ENCODE measurements around the gene TIMM23B.
"Not testable (repeated sequence)": the region's sequence is repeated elsewhere in the genome, so short reads cannot be mapped to it uniquely, and the experiment has no call there.

TIMM23B gene, protein sequence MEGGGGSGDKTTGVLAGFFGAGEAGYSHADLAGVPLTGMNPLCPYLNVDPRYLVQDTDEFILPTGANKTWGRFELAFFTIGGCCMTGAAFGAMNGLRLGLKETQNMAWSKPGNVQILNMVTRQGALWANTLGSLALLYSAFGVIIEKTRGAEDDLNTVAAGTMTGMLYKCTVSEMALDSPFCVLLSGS

DNA sequence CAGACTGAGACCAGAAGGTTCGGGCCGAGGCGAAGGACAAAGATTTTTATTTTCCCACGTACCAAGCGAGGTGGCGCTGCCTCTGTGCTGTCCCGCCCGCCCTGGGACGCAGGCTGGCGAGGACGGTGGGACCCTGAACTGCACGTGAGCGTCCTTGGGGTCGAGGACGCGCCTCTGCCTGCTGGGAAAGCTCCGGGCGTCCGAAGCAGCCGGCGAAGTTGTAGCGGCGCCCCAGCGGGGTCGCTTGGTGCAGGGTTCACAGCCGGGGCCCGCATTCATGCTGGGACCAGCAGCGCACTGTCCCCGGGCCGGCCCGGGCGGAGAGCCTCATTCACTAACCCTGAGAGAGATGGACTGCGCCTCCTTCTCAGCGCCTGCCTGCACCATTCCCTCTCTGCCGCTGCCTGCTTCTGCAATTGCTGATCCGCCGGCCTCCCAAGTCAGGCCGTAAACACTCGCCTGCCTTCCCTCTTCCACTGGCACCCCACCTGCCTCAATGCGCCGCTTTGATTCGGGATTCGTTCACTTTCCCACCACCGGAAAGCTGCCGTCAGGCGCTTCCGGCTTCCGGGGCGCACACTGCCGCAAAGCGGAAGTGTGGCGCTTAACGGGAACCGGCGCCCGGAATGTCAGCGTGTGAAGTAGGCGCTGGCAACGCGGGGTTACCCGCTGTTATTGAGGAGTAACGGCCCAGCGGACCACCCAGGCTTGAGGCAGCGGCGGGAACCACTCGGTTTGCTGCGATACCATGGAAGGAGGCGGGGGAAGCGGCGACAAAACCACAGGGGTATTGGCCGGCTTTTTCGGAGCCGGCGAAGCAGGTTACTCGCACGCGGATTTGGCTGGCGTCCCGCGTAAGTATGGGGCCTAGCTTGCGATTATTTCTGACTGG, at the start of gene TIMM23B, which contains the start of gene PARG:
TSS of gene TIMM23B (plus strand) at position 607 of the 892 bp plus-strand sequence. CDS start at position 749, 142 bp downstream.
TSS of gene PARG (minus strand) at position 581 of the 892 bp plus-strand sequence. CDS start at position 279, 302 bp downstream.
- peak within 1 kb of the TSS; percentile 79 for H3K4me3 ChIP-seq (ENCODE audit: low read depth, low read length)

DNA sequence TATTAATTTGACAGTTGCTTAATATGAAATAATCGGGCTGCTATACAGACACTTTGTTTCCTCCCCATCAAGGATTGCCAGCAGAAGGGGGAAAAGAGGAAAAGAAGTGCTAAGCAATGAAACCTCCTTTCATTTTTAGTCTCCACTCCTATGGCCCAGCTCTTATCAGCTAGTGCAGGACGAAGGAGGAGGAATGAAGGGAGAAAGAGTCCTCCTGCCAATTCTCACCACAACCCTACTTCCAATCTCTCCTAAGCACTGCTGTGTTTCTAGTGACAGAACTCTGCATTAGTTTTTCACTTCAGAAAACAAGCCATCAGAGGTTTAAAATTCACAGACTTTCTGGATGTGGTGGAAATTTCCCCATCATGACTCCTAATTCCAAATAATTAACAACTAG, 41.9 kb upstream of the TIMM23B start:
- H3K4me3 ChIP-seq (ENCODE audit: low read depth, low read length), result not testable (repeated sequence)

DNA sequence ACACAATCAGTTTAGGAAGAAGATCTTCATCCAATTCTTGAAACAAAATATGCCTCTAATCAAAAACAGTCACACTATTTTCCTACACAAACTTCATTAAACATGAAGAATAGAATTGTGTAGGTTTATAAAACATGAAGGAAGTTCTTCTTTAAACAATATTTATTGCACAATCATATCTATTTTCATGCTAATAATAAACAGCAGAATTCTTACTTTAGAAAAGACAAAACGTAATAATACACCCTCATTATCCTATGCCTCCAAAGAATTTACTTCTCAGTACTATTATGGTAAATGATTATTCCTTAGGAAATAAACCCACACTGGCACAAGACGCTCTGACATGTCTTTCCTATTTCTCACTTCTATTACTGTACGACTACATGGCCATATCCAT, 41.4 kb upstream of the TIMM23B start:
- not testable (repeated sequence) for H3K4me3 ChIP-seq (ENCODE audit: low read depth, low read length)

DNA sequence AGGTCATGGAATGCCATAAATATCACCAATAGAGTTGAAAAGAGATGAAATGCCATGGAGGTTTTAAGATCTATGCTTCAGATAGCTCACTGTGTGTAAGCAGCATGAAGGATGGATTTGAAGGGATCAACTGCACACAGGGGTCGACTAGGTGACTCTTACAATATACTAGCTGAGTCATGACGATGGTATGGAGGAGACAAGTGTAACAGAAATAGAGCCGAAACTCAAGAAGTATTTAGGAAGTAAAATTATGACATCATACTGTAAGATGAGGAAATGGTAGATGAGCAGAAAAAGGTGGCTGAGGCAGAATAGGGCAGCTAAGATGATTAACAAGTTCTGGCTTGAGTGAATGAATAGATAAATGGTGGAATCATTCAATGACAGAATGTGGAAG, 38.0 kb upstream of the TIMM23B start:
- H3K4me3 ChIP-seq (ENCODE audit: low read depth, low read length), result not testable (repeated sequence)

DNA sequence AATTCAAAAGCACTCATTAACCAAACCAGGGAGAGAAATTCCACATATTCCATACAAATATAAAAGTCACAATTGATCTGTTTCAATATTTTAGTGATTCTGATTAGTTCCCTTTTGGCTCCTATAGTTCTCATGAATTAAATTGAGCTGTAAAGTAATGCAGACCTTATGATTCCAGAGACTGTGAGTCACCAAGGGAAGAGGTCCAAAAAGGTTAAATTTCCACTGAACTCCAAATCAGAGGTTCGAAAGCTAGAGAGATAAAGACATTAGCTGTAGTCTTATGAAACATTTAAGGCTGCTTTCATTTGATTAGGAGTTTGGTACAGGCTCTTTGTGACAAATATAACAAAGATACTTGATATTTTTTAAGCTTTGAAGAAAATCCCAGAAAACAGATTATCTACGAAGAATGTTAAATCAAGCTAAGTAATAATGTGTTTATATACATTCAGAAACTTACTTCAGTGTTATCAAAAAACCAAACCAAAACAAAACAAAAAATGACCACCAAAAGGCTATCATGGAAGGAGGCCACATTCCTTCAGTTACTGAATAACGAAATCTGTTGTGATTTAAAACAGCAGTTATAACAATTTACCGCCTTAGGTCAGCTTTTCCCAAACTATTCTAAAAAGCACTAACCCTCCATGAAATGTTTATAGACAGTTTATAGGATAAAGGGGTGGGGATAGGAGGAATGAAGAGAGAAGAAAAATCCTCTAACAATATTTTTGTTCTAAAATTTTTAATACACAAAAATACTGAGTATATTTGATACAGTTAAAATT, 33.4 kb upstream of the TIMM23B start:
- not testable (repeated sequence) for H3K4me3 ChIP-seq (ENCODE audit: low read depth, low read length)

DNA sequence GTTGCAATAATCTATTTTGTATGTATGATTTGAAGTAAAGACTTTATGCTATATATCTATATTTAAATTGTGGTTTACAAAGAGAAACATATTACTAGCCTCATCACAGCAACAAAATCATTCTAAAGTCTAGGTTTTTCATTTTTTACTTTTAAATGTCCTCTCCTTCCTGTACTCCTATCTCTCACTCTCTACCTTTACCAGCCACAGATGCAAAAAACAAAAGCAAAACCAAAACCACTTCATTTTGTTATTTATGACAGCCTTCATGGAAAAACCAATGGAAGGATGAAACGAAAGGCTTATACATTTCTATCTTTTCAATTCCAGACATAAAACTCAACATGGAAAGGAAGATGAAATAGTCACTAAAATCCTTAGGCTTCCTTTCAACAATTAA, 31.6 kb upstream of the TIMM23B start:
- not testable (repeated sequence) for H3K4me3 ChIP-seq (ENCODE audit: low read depth, low read length)

DNA sequence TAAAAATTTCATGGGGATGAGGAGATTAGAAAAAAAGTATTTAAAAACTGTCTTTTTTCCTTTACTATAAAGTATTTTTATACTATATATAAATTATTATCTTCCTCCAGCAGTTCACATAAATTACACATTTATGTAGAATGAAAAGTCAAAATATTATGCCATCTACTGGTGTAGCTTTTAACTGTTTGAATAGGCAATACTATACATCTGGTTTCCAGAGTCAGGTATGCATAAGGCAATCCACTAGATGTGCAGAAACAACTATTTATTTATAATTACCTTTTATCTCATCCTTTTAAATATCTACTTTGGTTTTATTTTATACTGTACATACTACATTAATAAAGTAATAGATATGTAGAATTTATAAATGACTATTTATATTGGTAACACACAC, 25.4 kb upstream of the TIMM23B start:
- H3K4me3 ChIP-seq (ENCODE audit: low read depth, low read length), result not testable (repeated sequence)

DNA sequence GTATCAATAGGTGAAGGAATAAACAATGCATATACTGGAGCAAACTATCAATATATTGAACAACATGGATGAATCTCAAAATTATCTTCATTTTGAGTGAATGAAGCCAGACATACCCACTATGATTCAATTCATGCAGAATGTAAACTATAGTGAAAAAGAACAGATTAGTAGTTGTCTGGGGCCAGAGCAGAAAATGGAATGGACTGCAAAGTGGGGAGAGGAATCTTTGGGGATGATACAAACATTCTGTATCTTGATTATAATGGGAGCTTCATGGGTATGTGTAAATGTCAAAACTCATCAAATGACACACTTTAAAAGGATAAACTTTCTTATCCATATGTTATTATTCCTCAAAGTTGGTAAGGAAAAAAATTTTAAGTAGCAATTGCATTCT, 23.9 kb upstream of the TIMM23B start:
- H3K4me3 ChIP-seq (ENCODE audit: low read depth, low read length), result not testable (repeated sequence)

DNA sequence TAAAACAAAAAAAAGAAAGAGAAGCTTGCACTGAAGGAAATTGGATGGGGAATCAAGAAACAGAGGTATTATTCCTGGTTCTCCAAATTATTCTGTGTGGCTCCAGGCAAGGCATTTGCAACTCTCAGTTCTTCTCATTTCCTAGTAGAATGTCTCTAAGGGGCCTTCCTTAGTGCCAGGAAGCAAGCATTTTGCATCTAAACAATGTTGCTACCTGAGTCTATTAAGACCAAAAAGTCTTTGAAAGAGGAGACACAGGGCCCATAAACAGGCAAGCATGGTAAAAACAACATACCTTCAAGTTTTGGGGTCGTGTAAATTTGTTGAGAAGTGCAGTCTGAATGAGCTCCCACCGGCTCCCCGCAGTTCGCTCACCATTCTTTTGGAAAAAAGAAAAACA, 19.8 kb upstream of the TIMM23B start:
- H3K4me3 ChIP-seq (ENCODE audit: low read depth, low read length), result not testable (repeated sequence)

DNA sequence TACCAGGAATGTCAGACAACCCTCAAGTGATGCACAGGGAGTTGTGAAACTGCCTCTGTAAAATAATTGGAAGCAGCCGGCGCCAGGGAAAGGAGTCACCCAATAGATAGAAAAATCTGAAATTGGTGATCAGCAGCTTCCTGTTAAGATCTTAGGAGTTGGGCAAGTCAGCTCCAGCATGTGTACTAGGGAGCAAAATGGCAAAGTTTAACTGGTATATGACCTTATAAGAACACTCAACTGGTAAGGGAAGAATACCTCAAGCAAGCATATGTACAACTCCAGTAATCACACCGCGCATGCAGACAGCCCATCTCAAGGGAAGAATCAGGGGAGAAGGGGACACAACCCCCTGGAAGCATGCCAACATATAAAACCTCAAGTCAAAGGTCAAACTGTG, 18.3 kb upstream of the TIMM23B start:
- not testable (repeated sequence) for H3K4me3 ChIP-seq (ENCODE audit: low read depth, low read length)

DNA sequence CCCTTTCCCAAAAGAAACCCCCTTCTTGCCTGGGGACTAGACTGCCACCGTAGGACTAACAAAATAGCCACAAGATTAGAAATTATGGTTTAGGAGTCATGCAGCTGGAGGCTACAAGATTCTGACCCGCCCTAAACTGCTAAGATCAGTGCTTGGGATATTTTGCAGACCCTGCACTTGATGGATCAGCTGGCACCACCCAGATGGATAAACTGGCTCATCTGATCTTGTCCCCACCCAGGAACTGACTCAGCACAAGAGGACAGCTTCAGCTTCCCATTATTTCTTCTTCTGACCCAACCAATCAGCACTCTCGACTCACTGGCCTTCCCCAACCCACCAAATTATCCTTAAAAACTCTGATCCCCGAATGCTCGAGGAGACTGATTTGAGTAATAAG, 10.6 kb upstream of the TIMM23B start:
- not testable (repeated sequence) for H3K4me3 ChIP-seq (ENCODE audit: low read depth, low read length)

DNA sequence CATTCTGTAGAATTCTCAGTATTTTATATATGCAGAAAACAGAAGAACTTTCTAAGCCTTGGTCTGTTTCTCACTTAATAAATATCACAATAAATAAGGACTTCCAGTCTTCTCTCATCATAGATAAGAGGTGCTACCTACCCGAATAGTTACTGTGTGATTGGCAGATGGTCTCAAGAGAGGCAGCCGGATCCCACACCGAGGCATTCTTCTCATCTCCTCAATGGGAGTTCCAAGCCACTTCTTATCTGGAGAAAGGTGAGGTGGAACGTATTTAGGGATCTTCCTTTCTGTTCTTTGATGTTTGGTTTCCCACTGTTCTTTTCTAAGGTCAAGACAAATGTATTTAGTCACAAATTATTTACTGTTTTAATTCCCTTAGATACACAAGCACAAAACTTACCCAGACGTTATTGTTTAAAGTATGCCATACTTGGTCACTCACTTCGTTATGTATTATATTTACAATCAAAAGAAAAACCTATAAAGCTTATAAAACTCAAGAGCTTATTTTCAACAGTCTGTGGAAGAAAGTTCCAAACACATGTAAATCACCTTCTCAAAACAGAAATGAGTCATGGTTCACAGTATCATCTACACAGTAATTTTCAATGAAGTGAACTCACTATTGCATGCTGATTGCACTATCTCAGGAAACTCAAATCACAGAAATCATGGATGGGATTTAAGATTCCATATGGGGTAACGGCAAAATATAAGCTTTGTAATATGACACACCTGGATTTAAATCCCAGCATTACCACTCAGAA, 9.7 kb upstream of the TIMM23B start:
- not testable (repeated sequence) for H3K4me3 ChIP-seq (ENCODE audit: low read depth, low read length)

DNA sequence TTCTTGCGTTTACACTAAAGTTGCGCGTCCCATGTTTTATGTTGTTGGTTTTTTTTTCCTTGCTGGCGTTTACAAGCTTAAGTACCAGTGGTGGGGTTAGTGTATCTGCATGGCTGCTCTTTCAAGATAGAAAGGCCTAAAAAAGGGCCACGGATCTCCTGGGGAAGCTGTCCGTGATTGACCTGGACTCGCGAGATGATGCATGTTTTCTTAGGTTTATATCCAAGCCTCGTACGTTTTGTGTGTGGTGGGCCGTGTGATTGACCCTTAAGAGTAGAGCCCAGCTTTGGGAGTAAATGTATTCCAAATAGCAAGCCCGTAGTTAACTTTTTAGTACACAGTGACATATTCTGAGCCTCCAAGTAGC, 469 bp downstream of the TIMM23B start:
- peak overlapping the region; percentile 79 for H3K4me3 ChIP-seq (ENCODE audit: low read depth, low read length)

DNA sequence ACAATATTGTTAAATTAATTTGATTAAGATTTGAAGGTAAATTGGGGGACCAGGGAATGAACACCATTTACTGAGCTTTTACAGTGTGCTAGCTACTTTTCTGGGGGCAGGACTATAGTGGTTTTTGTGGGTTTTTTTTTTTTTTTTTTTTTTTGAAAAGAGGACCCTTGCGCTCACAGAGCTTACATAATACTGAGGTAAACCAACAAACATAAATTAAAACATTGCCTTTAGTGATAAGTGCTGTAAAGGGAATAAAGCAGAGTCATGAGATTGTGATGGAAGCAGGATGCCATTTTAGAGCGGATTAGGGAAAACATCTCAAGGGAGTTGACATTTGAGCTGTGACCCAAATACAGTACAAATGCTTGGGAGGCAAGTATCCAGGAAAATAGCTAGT, 1.8 kb downstream of the TIMM23B start:
- not testable (repeated sequence) for H3K4me3 ChIP-seq (ENCODE audit: low read depth, low read length)

DNA sequence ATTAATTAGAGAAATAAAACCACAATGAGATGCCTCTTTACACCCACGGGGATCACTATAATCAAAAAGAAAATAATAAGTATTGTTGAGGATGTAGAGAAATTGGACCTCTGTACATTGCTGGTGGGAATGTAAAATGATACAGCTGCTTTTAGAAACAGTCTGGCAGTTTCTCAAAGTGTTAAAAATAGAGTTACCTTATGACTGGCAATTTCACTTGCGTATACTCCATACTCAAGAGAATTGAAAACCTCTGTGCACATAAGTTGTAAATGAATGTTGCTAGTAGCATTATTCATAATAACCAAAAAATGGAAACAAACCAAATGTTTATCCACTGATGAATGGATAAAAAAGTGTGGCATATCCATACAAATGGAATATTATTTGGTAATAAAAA, 6.3 kb downstream of the TIMM23B start:
- not testable (repeated sequence) for H3K4me3 ChIP-seq (ENCODE audit: low read depth, low read length)

DNA sequence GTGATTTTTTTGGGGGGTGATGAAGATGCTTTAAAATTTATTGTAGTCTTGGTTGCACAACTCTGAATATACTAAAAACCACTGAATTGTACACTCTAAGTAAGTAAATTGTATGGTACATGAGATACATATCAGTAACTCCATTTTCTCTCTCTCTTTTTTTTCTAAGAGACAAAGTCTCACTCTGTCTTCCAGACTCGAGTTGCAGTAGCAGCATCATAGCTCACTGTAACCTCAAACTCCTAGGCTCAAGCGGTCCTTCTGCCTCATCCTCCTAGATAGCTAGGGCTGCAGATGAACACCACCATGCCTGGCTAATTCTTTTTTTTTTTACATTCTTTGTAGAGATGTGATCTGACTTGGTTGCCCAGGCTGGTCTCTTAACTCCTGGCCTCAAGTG, 6.9 kb downstream of the TIMM23B start:
- not testable (repeated sequence) for H3K4me3 ChIP-seq (ENCODE audit: low read depth, low read length)

DNA sequence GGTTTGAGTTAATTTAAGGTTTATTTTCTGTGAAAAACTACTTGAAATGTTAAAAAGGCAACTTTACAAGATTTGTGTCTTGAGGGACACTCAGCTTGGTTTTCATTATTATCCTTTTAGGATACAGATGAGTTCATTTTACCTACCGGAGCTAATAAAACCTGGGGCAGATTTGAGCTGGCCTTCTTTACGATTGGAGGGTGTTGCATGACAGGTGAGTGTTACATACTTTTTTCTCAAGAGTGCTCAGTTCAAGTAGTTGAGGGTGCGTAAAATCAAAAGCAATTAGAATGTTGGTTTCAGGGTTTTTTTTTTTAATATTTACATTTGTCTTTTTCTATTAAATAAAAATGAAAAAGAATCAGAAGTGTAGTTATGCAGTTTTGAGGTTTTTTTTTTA, 10.2 kb downstream of the TIMM23B start:
- not testable (repeated sequence) for H3K4me3 ChIP-seq (ENCODE audit: low read depth, low read length)

DNA sequence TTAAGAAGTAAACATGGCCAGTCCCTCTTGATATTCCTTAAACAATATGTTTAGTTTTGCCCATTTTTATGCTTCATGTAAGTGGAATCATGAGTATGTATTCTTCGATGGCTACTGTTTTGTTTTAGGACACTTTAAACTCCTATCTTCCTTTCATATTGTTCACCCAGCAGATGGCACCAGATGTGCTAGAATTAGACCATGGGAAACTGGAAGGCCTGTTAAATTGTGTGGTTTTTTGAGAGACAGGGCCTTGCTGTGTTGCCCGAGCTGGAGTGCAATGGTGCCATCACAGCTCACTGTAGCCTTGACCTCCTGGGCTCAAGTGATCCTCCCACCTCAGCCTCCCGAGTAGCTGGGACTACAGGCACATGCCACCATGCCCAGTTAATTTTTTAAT, 11.3 kb downstream of the TIMM23B start:
- not testable (repeated sequence) for H3K4me3 ChIP-seq (ENCODE audit: low read depth, low read length)

DNA sequence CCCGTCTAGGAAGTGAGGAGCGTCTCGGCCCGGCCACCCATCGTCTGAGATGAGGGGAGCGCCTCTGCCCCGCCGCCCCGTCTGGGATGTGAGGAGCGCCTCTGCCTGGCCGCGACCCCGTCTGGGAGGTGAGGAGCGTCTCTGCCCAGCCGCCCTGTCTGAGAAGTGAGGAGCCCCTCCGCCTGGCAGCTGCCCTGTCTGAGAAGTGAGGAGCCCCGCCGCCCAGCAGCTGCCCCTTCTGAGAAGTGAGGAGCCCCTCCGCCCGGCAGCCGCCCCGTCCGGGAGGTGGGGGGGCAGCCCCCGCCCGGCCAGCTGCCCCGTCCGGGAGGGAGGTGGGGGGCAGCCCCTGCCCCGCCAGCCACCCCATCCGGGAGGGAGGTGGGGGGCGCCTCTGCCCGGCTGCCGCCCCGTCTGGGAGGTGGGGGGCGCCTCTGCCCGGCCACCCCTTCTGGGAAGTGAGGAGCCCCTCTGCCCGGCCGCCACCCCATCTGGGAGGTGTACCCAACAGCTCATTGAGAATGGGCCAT, 28.5 kb downstream of the TIMM23B start:
- not testable (repeated sequence) for H3K4me3 ChIP-seq (ENCODE audit: low read depth, low read length)

DNA sequence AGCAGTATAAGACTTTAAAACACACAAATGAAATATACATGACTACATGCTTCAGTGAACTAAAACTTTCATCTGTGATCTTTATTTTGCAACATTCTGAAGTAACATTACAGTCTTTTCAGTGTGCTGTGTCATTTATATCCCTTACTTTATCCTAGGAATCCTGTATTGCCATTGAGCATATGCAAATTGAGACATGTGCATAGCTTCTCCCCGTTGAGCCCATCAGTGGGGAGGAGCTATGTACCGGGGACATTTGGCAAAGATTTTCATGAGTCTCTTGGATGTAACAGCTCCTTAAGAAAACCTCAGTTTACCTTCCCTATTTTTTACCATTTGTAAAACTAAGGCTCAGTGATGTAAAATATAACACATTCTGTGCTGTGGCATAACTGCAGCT, 29.6 kb downstream of the TIMM23B start:
- not testable (repeated sequence) for H3K4me3 ChIP-seq (ENCODE audit: low read depth, low read length)

All from GM12875 (cell line).